C4-2B (cell line): ENCODE measurements around the gene TMED5.

Experiments
- CTCF ChIP-seq: fragments of 450-650 bp; conservative IDR thresholded peaks from 2 replicates; pipeline ENCODE4 v1.5.1; 2017; ENCODE audit warnings: mild to moderate bottlenecking
- ZFX ChIP-seq: fragments of 450-650 bp; IDR thresholded peaks from 2 replicates; pipeline ENCODE4 v1.6.1; 2017

GRCh38 chr1:93114391-93114790, 65.8 kb downstream of the TMED5 start:
- TF ChIP-seq CTCF (no peak), ZFX (no peak)
